Esophagus muscularis mucosa (tissue), 4 donors: ENCODE results near the gene KCNQ2.

Experiments
- CTCF ChIP-seq, 3 experiments: fragments of 200-600 bp in 2 of 3; fragments of 450-650 bp in 1 of 3; sonication (generic) in 2 of 3; IDR thresholded peaks; one replicate each; pipeline ENCODE4 v1.5.1; 2017 to 2019; ENCODE audit warnings: antibody characterized with exemption in 3 of 3, mild to moderate bottlenecking in 2 of 3, moderate library complexity in 1 of 3
- EP300 ChIP-seq: sonication (generic); formaldehyde crosslinking; IDR thresholded peaks from one replicate; pipeline ENCODE4 v1.6.1; 2017; ENCODE audit warnings: antibody characterized with exemption
- POLR2A ChIP-seq: fragments of 450-650 bp; IDR thresholded peaks from one replicate; pipeline ENCODE4 v1.6.1; 2017; ENCODE audit warnings: antibody characterized with exemption, moderate library complexity, mild to moderate bottlenecking, low read depth
- POLR2AphosphoS5 ChIP-seq, 2 donors: sonication (generic); formaldehyde crosslinking; IDR thresholded peaks; one replicate each; pipeline ENCODE4 v1.6.1; 2017; ENCODE audit warnings: antibody characterized with exemption in 2 of 2

DNA sequence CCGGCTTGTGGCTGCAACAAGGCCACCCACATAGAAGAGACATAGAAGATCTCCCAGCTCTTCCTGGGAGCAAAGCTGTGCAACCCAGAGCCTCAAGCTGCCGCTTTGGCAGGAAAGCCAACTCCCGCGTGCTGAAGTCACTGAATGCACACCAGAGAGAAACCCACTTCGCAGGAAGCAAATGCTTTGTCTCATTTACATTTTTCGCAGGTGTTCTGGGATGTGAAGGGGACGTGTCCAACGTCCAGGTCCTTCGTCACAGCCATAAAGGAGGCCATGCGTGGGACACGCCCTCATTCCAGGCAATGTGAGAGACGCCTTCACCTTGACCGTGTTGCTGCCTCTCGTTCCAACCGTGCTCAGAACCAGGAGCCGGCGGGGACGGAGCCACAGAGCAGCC, 24.4 kb downstream of the KCNQ2 start:
- TF ChIP-seq CTCF (IDR thresholded peaks at IDR 0.05) = no peak
- no peak for TF ChIP-seq POLR2A
- no peak for TF ChIP-seq EP300
- TF ChIP-seq POLR2AphosphoS5 (IDR thresholded peaks at IDR 0.05) = no peak
